ENCODE data around the gene GIPC1.

DNA sequence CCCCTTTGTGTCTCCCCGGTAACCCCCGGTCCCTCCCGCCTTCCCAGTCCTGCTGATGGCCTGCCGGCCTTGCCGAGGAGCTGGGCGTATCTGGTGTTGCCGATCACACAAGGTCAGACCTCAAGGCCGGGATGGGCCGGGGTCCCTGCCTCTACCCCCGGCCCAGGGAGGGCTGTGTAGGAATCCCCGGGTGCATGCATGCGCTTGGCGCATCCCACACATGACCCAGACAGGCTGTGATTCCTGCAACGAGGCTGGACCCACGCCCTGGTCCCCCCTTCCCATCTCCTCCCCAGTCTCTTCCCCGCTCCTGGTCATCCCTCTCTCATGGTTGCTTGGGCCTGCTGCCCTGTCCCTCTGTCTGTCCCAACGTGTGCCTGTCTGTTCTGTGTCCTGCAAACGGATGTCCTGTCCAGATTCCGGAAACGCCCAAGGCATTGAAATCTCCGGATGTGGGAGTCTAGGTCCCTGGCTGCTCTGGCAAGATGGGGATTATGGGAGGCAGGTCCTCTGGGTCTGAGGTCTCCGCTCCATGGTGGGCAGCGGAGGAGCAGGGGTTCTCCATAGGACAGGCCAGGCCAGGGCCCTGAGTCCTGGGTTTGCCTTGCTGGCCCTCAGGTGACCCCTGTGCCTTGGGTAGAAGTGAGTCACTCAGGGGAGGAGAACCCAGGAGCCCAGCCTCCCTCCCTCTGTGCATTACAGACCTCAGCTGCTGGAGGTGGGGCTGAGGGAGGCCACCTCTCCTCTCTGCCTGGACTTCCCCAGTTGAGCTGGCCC is 61.2 kb downstream of the GIPC1 start:
- TF ChIP-seq CTCF (IDR thresholded peaks at IDR 0.05; ENCODE audit: low read length), result no peak
- no peak for TF ChIP-seq EZH2 (IDR thresholded peaks at IDR 0.05; ENCODE audit: borderline replicate concordance, low read length)

All from OCI-LY1 (cell line).